ENCODE measurements around the gene FOXJ2.
"Not testable (repeated sequence)": the region's sequence is repeated elsewhere in the genome, so short reads cannot be mapped to it uniquely, and the experiment has no call there.

Gene FOXJ2

DNA sequence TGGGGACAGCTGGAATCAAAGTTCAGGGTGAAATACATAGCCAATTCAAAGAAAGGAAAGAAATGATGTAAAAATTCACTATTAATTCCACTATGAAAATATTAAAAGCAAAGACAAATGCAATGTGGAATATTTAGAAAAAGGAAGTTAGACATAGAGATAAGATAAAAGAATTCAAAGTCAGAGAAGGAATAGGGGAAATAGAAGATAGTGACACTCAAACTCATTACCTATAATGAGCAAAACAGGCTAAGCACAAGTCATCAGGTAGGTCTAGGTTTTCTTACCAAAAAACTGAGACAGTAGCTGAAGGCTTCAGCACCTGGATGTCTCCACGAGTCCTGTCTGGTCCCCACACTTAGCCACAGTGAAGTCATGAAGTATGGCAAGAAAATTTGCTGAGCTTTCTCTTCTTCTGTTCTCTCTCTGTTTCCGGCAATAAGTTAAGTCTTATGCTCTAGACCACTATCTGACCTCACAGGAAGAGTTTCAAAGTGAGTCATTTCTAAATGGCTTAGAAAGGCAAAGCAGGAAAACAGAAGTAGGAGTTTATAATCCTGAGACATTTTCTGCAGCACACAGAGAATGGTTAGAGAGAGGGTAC lies 33.6 kb downstream of the FOXJ2 start, which contains the start of gene C3AR1:
C3AR1 (minus strand) TSS at position 369 of the 604 bp plus-strand sequence. CDS start 6,174 bp downstream, outside the sequence.
- H3K4me2 ChIP-seq: peak within 1 kb of the TSS; percentile 31 to 99 (median 69)
- H4K20me1 ChIP-seq: no peaks in the 10 kb centered on the region; a peak in 1 of 22 replicates
- TF ChIP-seq Cebpa-rat (IDR thresholded peaks at IDR 0.05): no peak
- H3K27ac ChIP-seq: peak within 1 kb of the TSS in 8 of 11 experiments; percentile 2 to 92 (median 76); a peak in 14 of 22 replicates
- no peaks in the 10 kb centered on the region for H3K27me3 ChIP-seq
- peaks cover 0 to 28% (median 0%) of the 10 kb centered on the region in 11 experiments; a peak in 5 of 22 replicates for H3K9me3 ChIP-seq (replicated peaks in 1 of 11)
- H3K36me3 ChIP-seq: peaks cover 0 to 30% (median 0%) of the 10 kb centered on the region in 11 experiments; a peak in 6 of 22 replicates
- H3K4me3 ChIP-seq: peak within 1 kb of the TSS in 5 of 10 experiments; percentile 23 to 71 (median 63); a peak in 9 of 20 replicates
- peaks cover 14 to 94% (median 43%) of the 10 kb centered on the region in 10 experiments for H3K4me1 ChIP-seq
- H3K9ac ChIP-seq: peak within 1 kb of the TSS in 5 of 11 experiments; percentile 52 to 92 (median 83); a peak in 10 of 22 replicates

DNA sequence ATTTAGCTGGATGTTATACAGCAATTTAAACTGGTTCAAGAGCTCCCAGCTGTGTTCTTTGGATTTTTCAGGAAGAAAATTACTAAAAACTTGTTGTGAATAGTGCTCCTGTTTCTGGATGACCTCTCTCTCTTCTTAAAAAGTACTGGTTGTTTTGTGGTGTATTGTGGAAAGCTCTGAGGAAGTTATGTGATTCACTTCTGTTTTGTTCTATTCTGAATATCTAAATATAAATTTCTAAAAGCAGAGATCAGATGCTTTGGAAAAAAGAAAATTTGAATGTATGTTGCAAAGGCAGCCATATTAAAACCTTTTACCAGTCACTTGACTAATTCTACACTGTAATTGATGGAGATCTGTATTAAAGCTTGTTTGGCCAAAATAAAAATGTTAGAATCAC lies 37.1 kb downstream of the FOXJ2 start:
- Histone ChIP-seq H3K4me1 (peaks cover 14 to 90% (median 45%) of the 10 kb centered on the region in 10 experiments), H4K20me1 (no peaks in the 10 kb centered on the region), H3K4me2 (peak overlapping the region in 9 of 11 experiments; percentile 1 to 99 (median 62); a peak in 13 of 22 replicates), H3K9ac (peak overlapping the region in 4 of 11 experiments; percentile 23 to 74 (median 60); a peak in 6 of 22 replicates), H3K36me3 (no peaks in the 10 kb centered on the region), H3K27me3 (no peaks in the 10 kb centered on the region), H3K27ac (peak overlapping the region in 5 of 11 experiments; percentile 47 to 89 (median 77); a peak in 9 of 22 replicates), H3K4me3 (no peak overlapping the region), H3K9me3 (replicated peaks in 1 of 11) (no peaks in the 10 kb centered on the region)
- no peak for TF ChIP-seq Cebpa-rat (IDR thresholded peaks at IDR 0.05)

DNA sequence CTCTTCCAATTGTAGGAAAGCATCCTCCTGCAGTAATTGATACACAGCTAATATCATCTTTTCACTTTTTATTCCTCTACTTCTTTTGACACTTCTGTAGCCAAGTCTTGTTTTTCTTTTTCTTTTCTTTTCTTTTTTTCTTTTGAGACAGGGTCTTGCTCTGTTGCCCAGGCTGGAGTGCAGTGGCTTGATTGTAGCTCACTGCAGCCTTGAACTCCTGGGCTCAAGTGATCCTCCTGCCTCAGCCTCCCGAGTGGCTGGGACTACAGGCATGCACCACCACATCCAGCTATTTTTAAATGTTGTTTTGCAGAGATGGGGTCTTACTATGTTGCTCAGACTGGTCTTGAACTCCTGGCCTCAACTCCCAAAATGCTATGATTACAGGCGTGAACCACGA lies 39.3 kb downstream of the FOXJ2 start:
- H3K27ac ChIP-seq; H3K9me3 ChIP-seq (replicated peaks in 1 of 11); H3K4me3 ChIP-seq; H3K9ac ChIP-seq; H3K27me3 ChIP-seq; H3K36me3 ChIP-seq; H4K20me1 ChIP-seq: not testable (repeated sequence)
- Histone ChIP-seq H3K4me2 (peak overlapping the region in 3 of 11 experiments; percentile 86 to 99 (median 86); a peak in 5 of 22 replicates), H3K4me1 (peaks cover 2 to 84% (median 26%) of the 10 kb centered on the region in 10 experiments)

DNA sequence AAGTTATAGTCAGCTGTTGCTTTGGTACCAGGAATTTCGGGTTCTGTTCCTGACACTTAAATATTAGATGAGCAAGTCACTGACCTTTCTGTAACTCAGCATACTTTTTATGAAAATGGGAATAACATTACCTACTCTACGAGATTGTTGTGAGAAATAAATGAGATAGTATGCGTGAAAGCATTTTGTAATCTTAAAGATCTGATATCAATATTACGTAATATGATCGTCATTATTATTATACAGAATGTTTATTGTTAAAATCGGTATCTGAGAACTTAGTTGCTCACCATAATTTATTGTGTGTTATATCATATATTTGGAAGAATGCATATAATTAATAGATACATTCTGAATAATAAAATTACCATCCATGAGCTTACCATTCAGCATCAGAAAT lies 43.4 kb downstream of the FOXJ2 start:
- Histone ChIP-seq H3K36me3 (no peaks in the 10 kb centered on the region), H3K9me3 (replicated peaks in 1 of 11) (no peaks in the 10 kb centered on the region), H3K4me1 (peaks cover 13 to 84% (median 25%) of the 10 kb centered on the region in 10 experiments), H3K4me3 (no peak overlapping the region), H4K20me1 (no peaks in the 10 kb centered on the region), H3K27me3 (no peaks in the 10 kb centered on the region), H3K27ac (no peak overlapping the region), H3K9ac (no peak overlapping the region), H3K4me2 (no peak overlapping the region)
- TF ChIP-seq Cebpa-rat (IDR thresholded peaks at IDR 0.05): no peak; a peak in 1 of 22 replicates

DNA sequence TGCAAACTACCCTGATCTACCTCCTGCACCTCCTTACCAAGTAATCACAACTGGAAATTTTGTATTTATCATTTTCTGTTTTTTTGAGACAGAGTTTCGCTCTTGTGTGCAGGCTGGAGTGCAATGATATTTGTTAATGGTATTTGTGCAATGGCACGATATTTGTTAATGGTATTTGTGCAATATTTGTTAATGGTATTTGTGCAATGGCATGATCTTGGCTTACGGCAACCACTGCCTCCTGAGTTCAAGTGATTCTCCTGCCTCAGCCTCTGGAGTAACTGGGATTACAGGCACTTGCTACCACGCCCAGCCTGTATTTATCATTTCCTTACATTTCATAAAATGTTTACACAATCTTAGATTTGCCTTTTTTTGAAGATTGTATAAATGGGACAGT lies 43.9 kb downstream of the FOXJ2 start:
- Histone ChIP-seq H3K27ac (no peak overlapping the region), H3K27me3 (no peaks in the 10 kb centered on the region), H3K4me2 (peak overlapping the region in 1 of 11 experiments; percentile 97; a peak in 1 of 22 replicates), H4K20me1 (no peaks in the 10 kb centered on the region), H3K36me3 (no peaks in the 10 kb centered on the region), H3K4me1 (peaks cover 17 to 84% (median 29%) of the 10 kb centered on the region in 10 experiments), H3K9ac (no peak overlapping the region), H3K4me3 (no peak overlapping the region), H3K9me3 (replicated peaks in 1 of 11) (no peaks in the 10 kb centered on the region)
- TF ChIP-seq Cebpa-rat (IDR thresholded peaks at IDR 0.05): no peak

DNA sequence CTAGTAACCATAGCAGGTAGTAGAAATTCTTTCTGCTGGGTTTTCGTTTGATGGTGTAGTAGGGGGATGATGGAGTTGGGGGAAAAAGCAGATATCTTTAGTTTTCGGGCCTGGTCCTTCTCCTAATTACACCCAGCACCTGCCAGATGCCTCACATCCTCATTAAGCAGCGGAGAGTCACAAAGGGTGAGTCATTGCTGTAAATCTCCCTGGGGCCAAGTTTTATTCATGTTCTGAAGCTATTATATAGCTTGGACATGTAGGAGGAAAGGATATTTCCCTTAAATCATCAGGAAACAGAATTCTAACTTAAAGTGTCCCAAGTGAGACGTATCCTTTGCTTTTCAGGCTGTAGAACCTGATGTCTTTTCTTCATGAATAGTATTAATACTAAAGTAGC lies 44.7 kb downstream of the FOXJ2 start:
- Histone ChIP-seq H3K9ac (peak overlapping the region in 2 of 11 experiments; percentile 9 to 36; a peak in 2 of 22 replicates), H3K4me3 (no peak overlapping the region), H3K4me2 (peak overlapping the region in 4 of 11 experiments; percentile 42 to 97 (median 70); a peak in 8 of 22 replicates), H3K4me1 (peaks cover 19 to 77% (median 30%) of the 10 kb centered on the region in 10 experiments), H3K27ac (peak overlapping the region in 1 of 11 experiments; percentile 7; a peak in 1 of 22 replicates), H3K36me3 (no peaks in the 10 kb centered on the region), H3K9me3 (replicated peaks in 1 of 11) (no peaks in the 10 kb centered on the region), H3K27me3 (no peaks in the 10 kb centered on the region), H4K20me1 (no peaks in the 10 kb centered on the region)
- TF ChIP-seq Cebpa-rat (IDR thresholded peaks at IDR 0.05): no peak

DNA sequence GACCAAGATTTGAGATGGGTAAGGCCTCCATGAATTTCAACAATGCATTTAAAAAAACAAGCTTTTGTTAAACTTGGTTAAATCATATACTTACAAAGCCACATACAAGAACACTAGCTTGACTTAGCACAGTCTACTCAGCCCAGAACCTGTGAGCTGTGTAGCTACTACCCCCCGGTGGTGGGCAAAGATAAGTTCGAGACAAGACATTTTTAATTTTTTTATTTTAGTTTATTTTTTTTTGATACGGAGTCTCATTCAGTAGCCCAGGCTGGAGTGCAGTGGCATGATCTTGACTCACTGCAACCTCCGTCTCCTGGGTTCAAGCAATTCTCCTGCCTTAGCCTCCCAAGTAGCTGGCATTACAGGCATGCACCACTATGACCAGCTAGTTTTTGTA lies 45.9 kb downstream of the FOXJ2 start:
- TF ChIP-seq Cebpa-rat (IDR thresholded peaks at IDR 0.05): no peak
- H3K36me3 ChIP-seq: no peaks in the 10 kb centered on the region
- H3K9me3 ChIP-seq (replicated peaks in 1 of 11): no peaks in the 10 kb centered on the region
- H3K9ac ChIP-seq: peak overlapping the region in 3 of 11 experiments; percentile 26 to 35 (median 35); a peak in 2 of 22 replicates
- peak overlapping the region in 2 of 11 experiments; percentile 26 to 37; a peak in 2 of 22 replicates for H3K27ac ChIP-seq
- H4K20me1 ChIP-seq: peaks cover 0 to 5% (median 0%) of the 10 kb centered on the region in 11 experiments; a peak in 6 of 22 replicates
- no peak overlapping the region for H3K4me3 ChIP-seq
- no peaks in the 10 kb centered on the region for H3K27me3 ChIP-seq
- H3K4me1 ChIP-seq: peaks cover 27 to 70% (median 36%) of the 10 kb centered on the region in 10 experiments
- peak overlapping the region in 4 of 11 experiments; percentile 4 to 97 (median 70); a peak in 6 of 22 replicates for H3K4me2 ChIP-seq

DNA sequence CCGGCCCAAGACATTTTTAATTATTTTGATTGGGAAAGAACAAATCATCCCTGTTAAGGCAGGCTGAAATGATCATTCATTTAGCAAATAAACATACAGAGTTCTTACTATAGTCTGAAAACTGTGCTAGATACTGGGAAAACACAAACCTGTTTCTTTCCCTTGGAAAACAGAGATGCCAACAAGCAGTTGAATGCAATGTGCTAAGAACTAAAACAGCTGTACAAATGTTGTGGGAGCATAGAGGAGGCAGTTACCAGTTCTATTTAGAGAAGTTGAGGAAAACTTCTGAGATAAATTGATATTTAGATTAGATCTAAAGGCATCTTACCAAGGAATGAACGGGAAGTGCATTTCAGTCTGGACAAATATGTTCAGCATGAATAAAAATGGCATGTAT lies 46.4 kb downstream of the FOXJ2 start:
- Histone ChIP-seq H3K9me3 (replicated peaks in 1 of 11) (no peaks in the 10 kb centered on the region), H3K4me1 (peaks cover 32 to 70% (median 41%) of the 10 kb centered on the region in 10 experiments)

DNA sequence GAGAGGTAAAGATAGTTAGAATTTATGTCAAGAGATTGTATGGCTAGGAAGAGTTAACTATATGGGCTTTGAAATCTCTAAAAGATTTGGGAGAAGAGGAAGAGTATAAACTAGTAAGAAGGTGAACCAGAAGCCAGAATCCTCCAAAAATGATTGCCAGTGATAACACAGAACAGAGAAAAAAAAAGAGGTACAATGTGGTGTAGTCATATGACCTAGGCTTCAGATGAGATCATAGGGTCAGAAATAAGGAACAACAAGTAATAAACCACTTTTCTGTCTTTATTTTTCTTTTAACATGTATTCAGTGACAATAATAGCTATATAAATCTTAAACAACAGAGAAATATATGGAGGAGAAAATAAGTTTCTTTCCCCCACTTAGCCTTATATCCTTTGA lies 47.6 kb downstream of the FOXJ2 start:
- no peaks in the 10 kb centered on the region for H3K27me3 ChIP-seq
- H3K4me2 ChIP-seq: peak overlapping the region in 9 of 11 experiments; percentile 16 to 97 (median 88); a peak in 16 of 22 replicates
- peaks cover 0 to 9% (median 0%) of the 10 kb centered on the region in 11 experiments; a peak in 1 of 22 replicates for H3K36me3 ChIP-seq

More for the DNA sequence above, 46.4 kb downstream of the FOXJ2 start:
- Histone ChIP-seq H3K4me2 (peak overlapping the region in 5 of 11 experiments; percentile 4 to 97 (median 48); a peak in 8 of 22 replicates), H4K20me1 (peaks cover 0 to 10% (median 4%) of the 10 kb centered on the region in 11 experiments; a peak in 8 of 22 replicates), H3K9ac (peak overlapping the region in 3 of 11 experiments; percentile 26 to 35 (median 35); a peak in 3 of 22 replicates), H3K36me3 (0 out of 22 replicates have a peak, but pooled peaks cover 0 to 5% (median 0%) of the 10 kb centered on the region in 11 experiments), H3K27ac (peak overlapping the region in 2 of 11 experiments; percentile 26 to 37; a peak in 3 of 22 replicates), H3K4me3 (no peak overlapping the region), H3K27me3 (no peaks in the 10 kb centered on the region)
- TF ChIP-seq Cebpa-rat (IDR thresholded peaks at IDR 0.05): no peak

More for the DNA sequence above, 47.6 kb downstream of the FOXJ2 start:
- peaks cover 37 to 74% (median 51%) of the 10 kb centered on the region in 10 experiments for H3K4me1 ChIP-seq
- H3K9me3 ChIP-seq (replicated peaks in 1 of 11): no peaks in the 10 kb centered on the region
- peak overlapping the region in 4 of 11 experiments; percentile 45 to 88 (median 82); a peak in 7 of 22 replicates for H3K27ac ChIP-seq
- H3K9ac ChIP-seq: peak overlapping the region in 3 of 11 experiments; percentile 26 to 89 (median 36); a peak in 4 of 22 replicates
- H4K20me1 ChIP-seq: peaks cover 0 to 19% (median 14%) of the 10 kb centered on the region in 11 experiments; a peak in 8 of 22 replicates
- peak overlapping the region in 1 of 10 experiments; percentile 86; a peak in 1 of 20 replicates for H3K4me3 ChIP-seq
- TF ChIP-seq Cebpa-rat (IDR thresholded peaks at IDR 0.05): no peak
